HepG2 (cell line): Measurements from ENCODE around the gene THADA. TPM values are rescaled to one million over a fixed set of nuclear protein-coding genes. Genes with fewer than 3 reads are reported as not detected.

Experiments used
- ARID3A ChIP-seq: IDR thresholded peaks from 2 replicates; pipeline ENCODE4 v1.6.1; 2012; ENCODE audit warnings: low read depth, low read length, improper control_type of control experiment
- ATF1 ChIP-seq: IDR thresholded peaks from 2 replicates; pipeline ENCODE4 v1.6.1; 2016; ENCODE audit warnings: mild to moderate bottlenecking, control low read depth
- CCDC6 ChIP-seq: sonication (generic); formaldehyde crosslinking; IDR thresholded peaks from 2 replicates; pipeline ENCODE4 v1.8.1; 2022; ENCODE audit warnings: mild to moderate bottlenecking, missing genetic modification reagents, moderate library complexity
- DMAP1 ChIP-seq: IDR thresholded peaks from 2 replicates; pipeline ENCODE4 v1.6.1; 2016
- DNMT3B ChIP-seq: conservative IDR thresholded peaks from 2 replicates; pipeline ENCODE4 v1.6.1; 2016; ENCODE audit warnings: missing biosample characterization, control low read depth
- FOXO4 ChIP-seq: sonication (generic); formaldehyde crosslinking; conservative IDR thresholded peaks from 2 replicates; pipeline ENCODE4 v1.8.1; 2023; ENCODE audit warnings: missing genetic modification reagents
- HDAC2 ChIP-seq: sonication (generic); formaldehyde crosslinking; IDR thresholded peaks from 2 replicates; pipeline ENCODE4 v1.4.0; 2020; ENCODE audit warnings: missing genetic modification reagents
- HHEX ChIP-seq: IDR thresholded peaks from 2 replicates; pipeline ENCODE4 v1.6.1; 2016; ENCODE audit warnings: control low read depth
- HNF4A ChIP-seq: sonication (generic); formaldehyde crosslinking; IDR thresholded peaks from 2 replicates; pipeline ENCODE4 v1.4.0; 2020; ENCODE audit warnings: missing genetic modification reagents
- NFKB2 ChIP-seq: sonication (generic); formaldehyde crosslinking; IDR thresholded peaks from 2 replicates; pipeline ENCODE4 v1.4.0; 2020; ENCODE audit warnings: missing genetic modification reagents, borderline replicate concordance
- RARG ChIP-seq: sonication (generic); formaldehyde crosslinking; IDR thresholded peaks from 2 replicates; pipeline ENCODE4 v1.4.0; 2020; ENCODE audit warnings: low read depth, mild to moderate bottlenecking, missing genetic modification reagents
- SMARCC2 ChIP-seq: fragments of 450-650 bp; IDR thresholded peaks from 2 replicates; pipeline ENCODE4 v1.6.1; 2017; ENCODE audit warnings: antibody characterized with exemption, mild to moderate bottlenecking
- SOX5 ChIP-seq: IDR thresholded peaks from 2 replicates; pipeline ENCODE4 v1.6.1; 2016; ENCODE audit warnings: borderline replicate concordance
- TFAP4 ChIP-seq: sonication (generic); IDR thresholded peaks from 2 replicates; pipeline ENCODE4 v1.6.1; 2016; ENCODE audit warnings: low read depth, borderline replicate concordance
- XRCC5 ChIP-seq: fragments of 200-400 bp; formaldehyde crosslinking; optimal IDR thresholded peaks from 2 replicates; pipeline ENCODE3; 2017; ENCODE audit warnings: mild to moderate bottlenecking, low read length
- ZBTB33 ChIP-seq: sonication (generic); formaldehyde crosslinking; IDR thresholded peaks from 2 replicates; pipeline ENCODE4 v1.4.0; 2020; ENCODE audit warnings: missing genetic modification reagents
- ZNF225 ChIP-seq: sonication (generic); formaldehyde crosslinking; IDR thresholded peaks from 2 replicates; pipeline ENCODE4 v1.4.0; 2020; ENCODE audit warnings: mild to moderate bottlenecking, missing genetic modification reagents
- ZNF326 ChIP-seq: sonication (generic); formaldehyde crosslinking; IDR thresholded peaks from 2 replicates; pipeline ENCODE4 v1.4.0; 2020; ENCODE audit warnings: missing genetic modification reagents, borderline replicate concordance
- ZNF331 ChIP-seq: sonication (generic); formaldehyde crosslinking; IDR thresholded peaks from 2 replicates; pipeline ENCODE4 v1.4.0; 2020; ENCODE audit warnings: missing genetic modification reagents
- ZNF441 ChIP-seq: sonication (generic); formaldehyde crosslinking; IDR thresholded peaks from 2 replicates; pipeline ENCODE4 v1.7.0; 2021; ENCODE audit warnings: missing genetic modification reagents, borderline replicate concordance
- ZNF496 ChIP-seq: sonication (generic); formaldehyde crosslinking; IDR thresholded peaks from 2 replicates; pipeline ENCODE4 v1.8.1; 2023; ENCODE audit warnings: mild to moderate bottlenecking, moderate library complexity, missing genetic modification reagents; ENCODE audit not compliant: insufficient replicate concordance
- ZNF572 ChIP-seq: sonication (generic); formaldehyde crosslinking; IDR thresholded peaks from 2 replicates; pipeline ENCODE4 v1.5.1; 2020; ENCODE audit warnings: mild to moderate bottlenecking, missing genetic modification reagents
- ZNF740 ChIP-seq: sonication (generic); formaldehyde crosslinking; IDR thresholded peaks from 2 replicates; pipeline ENCODE4 v1.4.0; 2020; ENCODE audit warnings: missing genetic modification reagents
- ZNF782 ChIP-seq: sonication (generic); formaldehyde crosslinking; IDR thresholded peaks from 2 replicates; pipeline ENCODE4 v1.4.0; 2020; ENCODE audit warnings: missing genetic modification reagents, mild to moderate bottlenecking, borderline replicate concordance
- ZNF891 ChIP-seq: sonication (generic); formaldehyde crosslinking; IDR thresholded peaks from 2 replicates; pipeline ENCODE4 v1.5.0; 2020; ENCODE audit warnings: mild to moderate bottlenecking, missing genetic modification reagents
- polyA plus RNA-seq, 8 experiments: library from polyadenylated mRNA; depleted of rRNA in 3 of 8; stranded (reverse) in 7 of 8; unstranded in 1 of 8; fragments of >200 nt; fragmentation: Illumina TruSeq in 4 of 8; extraction: Trizol in 4 of 8; gene quantifications; 2 replicates each; pipeline versions ENCODE4 v1.2.1 to v1.2.3, GENCODE V29; 2011 to 2016; ENCODE audit warnings: low read depth in 4 of 8, missing spikeins in 1 of 8, mixed read lengths in 1 of 8; ENCODE audit not compliant: insufficient read depth in 1 of 8
- total RNA-seq, 5 experiments: library from RNA; depleted of rRNA; stranded (reverse); fragments of >200 nt; fragmentation: Illumina TruSeq; extraction: Trizol; gene quantifications; 2 replicates each; pipeline ENCODE4 v1.2.3, GENCODE V29; 2016; ENCODE audit warnings: low read depth in 1 of 5

THADA gene
- total and polyA plus RNA-seq, 2 of the 13 experiments (the other 11 are each of a cell fraction or from before 2014, with no cell fraction given), result 12.7 to 21.7 TPM

GRCh38 chr2:43226955-43227829, 368.6 kb downstream of the THADA start (continued):
- TF ChIP-seq HHEX (CRISPR knock-in tag), result no peak
- peak; percentile 33; the same call in 1 of the 2 replicates for TF ChIP-seq ZBTB33 (CRISPR knock-in tag)
- no peak for TF ChIP-seq SMARCC2
- TF ChIP-seq ZNF331, result peak; percentile 80
- peak; percentile 14 for TF ChIP-seq XRCC5
- no peak for TF ChIP-seq ZNF441 (CRISPR knock-in tag)
- no peak for TF ChIP-seq ZNF496 (CRISPR knock-in tag)
- no peak for TF ChIP-seq RARG (CRISPR knock-in tag)
- TF ChIP-seq ZNF572 (CRISPR knock-in tag), result peak; percentile 89
- TF ChIP-seq ZNF891 (CRISPR knock-in tag), result peak; percentile 26
- peak; percentile 82 for TF ChIP-seq ZNF740 (CRISPR knock-in tag)
- peak; percentile 30; the same call in 1 of the 2 replicates for TF ChIP-seq TFAP4
- no peak for TF ChIP-seq DNMT3B (CRISPR knock-in tag)
- peak; percentile 95 for TF ChIP-seq ZNF225
- TF ChIP-seq HDAC2 (CRISPR knock-in tag), result peak; percentile 85; the same call in 1 of the 2 replicates
- peak; percentile 71; the same call in 1 of the 2 replicates for TF ChIP-seq NFKB2
- no peak for TF ChIP-seq FOXO4 (CRISPR knock-in tag)
- peak; percentile 98 for TF ChIP-seq DMAP1 (CRISPR knock-in tag)
- TF ChIP-seq HNF4A (CRISPR knock-in tag), result peak; percentile 76
- no peak for TF ChIP-seq ARID3A
- TF ChIP-seq SOX5, result peak; percentile 74
- peak; percentile 35; the same call in 1 of the 2 replicates for TF ChIP-seq ZNF326 (CRISPR knock-in tag)
- no peak for TF ChIP-seq ATF1
- TF ChIP-seq CCDC6 (CRISPR knock-in tag), result peak; percentile 65; the same call in 1 of the 2 replicates
- peak; percentile 92 for TF ChIP-seq ZNF782
